ENCODE measurements around the gene TMEM267.

DNA sequence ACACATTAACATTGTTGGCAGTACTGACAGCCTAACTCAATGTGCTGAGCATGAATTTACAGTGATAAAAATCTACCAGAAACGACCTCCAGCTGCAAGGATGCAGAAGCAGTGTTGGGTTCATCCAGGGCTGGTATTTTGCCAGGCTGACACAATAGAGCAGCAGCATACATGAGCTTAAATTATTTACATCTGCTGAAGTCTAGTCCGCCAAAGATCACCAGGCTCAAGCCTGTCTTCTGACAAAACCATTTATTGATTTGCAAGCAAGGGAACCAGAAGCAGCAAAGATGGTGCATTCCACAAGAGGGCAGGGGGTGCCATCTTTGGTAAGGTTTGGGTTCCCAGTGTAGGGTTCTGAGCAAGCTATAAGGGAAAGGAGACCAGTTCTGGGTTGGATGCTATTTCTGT lies 40.0 kb upstream of the TMEM267 start:
- TF ChIP-seq, protein P1, sequence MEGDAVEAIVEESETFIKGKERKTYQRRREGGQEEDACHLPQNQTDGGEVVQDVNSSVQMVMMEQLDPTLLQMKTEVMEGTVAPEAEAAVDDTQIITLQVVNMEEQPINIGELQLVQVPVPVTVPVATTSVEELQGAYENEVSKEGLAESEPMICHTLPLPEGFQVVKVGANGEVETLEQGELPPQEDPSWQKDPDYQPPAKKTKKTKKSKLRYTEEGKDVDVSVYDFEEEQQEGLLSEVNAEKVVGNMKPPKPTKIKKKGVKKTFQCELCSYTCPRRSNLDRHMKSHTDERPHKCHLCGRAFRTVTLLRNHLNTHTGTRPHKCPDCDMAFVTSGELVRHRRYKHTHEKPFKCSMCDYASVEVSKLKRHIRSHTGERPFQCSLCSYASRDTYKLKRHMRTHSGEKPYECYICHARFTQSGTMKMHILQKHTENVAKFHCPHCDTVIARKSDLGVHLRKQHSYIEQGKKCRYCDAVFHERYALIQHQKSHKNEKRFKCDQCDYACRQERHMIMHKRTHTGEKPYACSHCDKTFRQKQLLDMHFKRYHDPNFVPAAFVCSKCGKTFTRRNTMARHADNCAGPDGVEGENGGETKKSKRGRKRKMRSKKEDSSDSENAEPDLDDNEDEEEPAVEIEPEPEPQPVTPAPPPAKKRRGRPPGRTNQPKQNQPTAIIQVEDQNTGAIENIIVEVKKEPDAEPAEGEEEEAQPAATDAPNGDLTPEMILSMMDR (IDR thresholded peaks at IDR 0.05), result no peak
- no peak for TF ChIP-seq ZFX (IDR thresholded peaks at IDR 0.05; ENCODE audit: borderline replicate concordance)

Measured in 22Rv1 (cell line).